Uterus (tissue), 2 donors: ENCODE data around the gene CFDP1.

Experiments
- CTCF ChIP-seq, 4 experiments: fragments of 200-600 bp in 2 of 4; fragments of 450-650 bp in 2 of 4; sonication (generic) in 2 of 4; IDR thresholded peaks; one replicate each; pipeline ENCODE4 v1.5.1; 2016 to 2019; ENCODE audit warnings: antibody characterized with exemption in 4 of 4, mild to moderate bottlenecking in 2 of 4, moderate library complexity in 1 of 4
- POLR2A ChIP-seq, 2 donors: fragments of 450-650 bp; IDR thresholded peaks; one replicate each; pipeline ENCODE4 v1.6.1; 2016; ENCODE audit warnings: antibody characterized with exemption in 2 of 2, mild to moderate bottlenecking in 1 of 2, moderate library complexity in 1 of 2

GRCh38 chr16:75323198-75323597 is 110.1 kb downstream of the CFDP1 start:
- no peak for TF ChIP-seq POLR2A (IDR thresholded peaks at IDR 0.05)
- TF ChIP-seq CTCF (IDR thresholded peaks at IDR 0.05): no peak
